Hepatocyte (in vitro differentiated cells): ENCODE measurements around the gene SSTR1. TPM values are rescaled to one million over a fixed set of nuclear protein-coding genes. Genes with fewer than 3 reads are reported as not detected.

ENCODE experiments used
- DNase-seq: peaks from one replicate; pipeline ENCODE4 v3.0.0-alpha.2; 2016; ENCODE audit warnings: low spot score
- H2AFZ ChIP-seq: fragments of 200-600 bp; sonication (generic); 2 replicates; pipeline ENCODE4 v1.6.0; 2016; ENCODE audit warnings: antibody characterized with exemption, mild to moderate bottlenecking
- H3K27ac ChIP-seq: fragments of 200-600 bp; sonication (generic); 2 replicates; pipeline ENCODE4 v1.5.1; 2016; ENCODE audit warnings: mild to moderate bottlenecking
- H3K27me3 ChIP-seq: fragments of 200-600 bp; sonication (generic); 2 replicates; pipeline ENCODE4 v1.6.1; 2016
- H3K36me3 ChIP-seq: fragments of 200-600 bp; sonication (generic); replicated peaks from 2 replicates; pipeline ENCODE4 v1.5.1; 2016; ENCODE audit warnings: low read depth; ENCODE audit not compliant: insufficient read depth
- H3K4me1 ChIP-seq: fragments of 200-600 bp; sonication (generic); 2 replicates; pipeline ENCODE4 v1.5.1; 2016; ENCODE audit warnings: mild to moderate bottlenecking, moderate library complexity; ENCODE audit not compliant: insufficient read depth
- H3K4me2 ChIP-seq: fragments of 200-600 bp; sonication (generic); 2 replicates; pipeline ENCODE4 v1.6.0; 2016
- H3K4me3 ChIP-seq: fragments of 200-600 bp; sonication (generic); 2 replicates; pipeline ENCODE4 v1.5.1; 2016; ENCODE audit warnings: mild to moderate bottlenecking
- H3K79me2 ChIP-seq: fragments of 200-600 bp; sonication (generic); 2 replicates; pipeline ENCODE4 v1.6.0; 2017; ENCODE audit warnings: mild to moderate bottlenecking
- H3K9me2 ChIP-seq: fragments of 200-600 bp; sonication (generic); replicated peaks from 2 replicates; pipeline ENCODE4 v1.6.0; 2017; ENCODE audit warnings: mild to moderate bottlenecking; ENCODE audit not compliant: insufficient read depth
- H3K9me3 ChIP-seq: fragments of 200-600 bp; sonication (generic); 2 replicates; pipeline ENCODE4 v1.5.1; 2016; ENCODE audit warnings: low read depth, mild to moderate bottlenecking
- H4K20me1 ChIP-seq: fragments of 200-600 bp; sonication (generic); 2 replicates; pipeline ENCODE4 v1.6.0; 2016; ENCODE audit warnings: mild to moderate bottlenecking; ENCODE audit not compliant: insufficient read depth, poor library complexity, severe bottlenecking
- CTCF ChIP-seq: fragments of 200-600 bp; sonication (generic); IDR thresholded peaks from 2 replicates; pipeline ENCODE4 v1.5.1; 2016; ENCODE audit warnings: antibody characterized with exemption, mild to moderate bottlenecking; ENCODE audit not compliant: poor library complexity
- EZH2 ChIP-seq: fragments of 200-600 bp; sonication (generic); IDR thresholded peaks from 2 replicates; pipeline ENCODE4 v1.6.1; 2016; ENCODE audit warnings: antibody characterized with exemption, mild to moderate bottlenecking, borderline replicate concordance
- EZH2phosphoT487 ChIP-seq: fragments of 200-600 bp; sonication (generic); IDR thresholded peaks from one replicate; pipeline ENCODE4 v1.6.1; 2018; ENCODE audit warnings: antibody characterized with exemption, mild to moderate bottlenecking, low read depth, moderate library complexity; ENCODE audit not compliant: unreplicated experiment, severe bottlenecking
- WGBS: methylation state at CpG from one replicate; pipeline ENCODE4 v1.1.6; 2016; ENCODE audit warnings: low lambda C conversion rate; ENCODE audit errors: missing lambda C conversion rate; 5-methylcytosine and 5-hydroxymethylcytosine counted together
- polyA plus RNA-seq: library from polyadenylated mRNA; unstranded; fragments of >200 nt; fragmentation: Nextera tagmentation; extraction: Ambion mirVana; gene quantifications from 2 replicates; pipeline ENCODE4 v1.2.1, GENCODE V29; 2016
- total RNA-seq: library from RNA; depleted of rRNA; stranded (reverse); fragments of >200 nt; gene quantifications from 2 replicates; pipeline ENCODE4 v1.2.3, GENCODE V29; 2014

The SSTR1 gene, protein sequence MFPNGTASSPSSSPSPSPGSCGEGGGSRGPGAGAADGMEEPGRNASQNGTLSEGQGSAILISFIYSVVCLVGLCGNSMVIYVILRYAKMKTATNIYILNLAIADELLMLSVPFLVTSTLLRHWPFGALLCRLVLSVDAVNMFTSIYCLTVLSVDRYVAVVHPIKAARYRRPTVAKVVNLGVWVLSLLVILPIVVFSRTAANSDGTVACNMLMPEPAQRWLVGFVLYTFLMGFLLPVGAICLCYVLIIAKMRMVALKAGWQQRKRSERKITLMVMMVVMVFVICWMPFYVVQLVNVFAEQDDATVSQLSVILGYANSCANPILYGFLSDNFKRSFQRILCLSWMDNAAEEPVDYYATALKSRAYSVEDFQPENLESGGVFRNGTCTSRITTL
- total RNA-seq (6.0 and 7.3 TPM in 2 replicates), polyA plus RNA-seq (2.8 and 7.1 TPM in 2 replicates)

DNA sequence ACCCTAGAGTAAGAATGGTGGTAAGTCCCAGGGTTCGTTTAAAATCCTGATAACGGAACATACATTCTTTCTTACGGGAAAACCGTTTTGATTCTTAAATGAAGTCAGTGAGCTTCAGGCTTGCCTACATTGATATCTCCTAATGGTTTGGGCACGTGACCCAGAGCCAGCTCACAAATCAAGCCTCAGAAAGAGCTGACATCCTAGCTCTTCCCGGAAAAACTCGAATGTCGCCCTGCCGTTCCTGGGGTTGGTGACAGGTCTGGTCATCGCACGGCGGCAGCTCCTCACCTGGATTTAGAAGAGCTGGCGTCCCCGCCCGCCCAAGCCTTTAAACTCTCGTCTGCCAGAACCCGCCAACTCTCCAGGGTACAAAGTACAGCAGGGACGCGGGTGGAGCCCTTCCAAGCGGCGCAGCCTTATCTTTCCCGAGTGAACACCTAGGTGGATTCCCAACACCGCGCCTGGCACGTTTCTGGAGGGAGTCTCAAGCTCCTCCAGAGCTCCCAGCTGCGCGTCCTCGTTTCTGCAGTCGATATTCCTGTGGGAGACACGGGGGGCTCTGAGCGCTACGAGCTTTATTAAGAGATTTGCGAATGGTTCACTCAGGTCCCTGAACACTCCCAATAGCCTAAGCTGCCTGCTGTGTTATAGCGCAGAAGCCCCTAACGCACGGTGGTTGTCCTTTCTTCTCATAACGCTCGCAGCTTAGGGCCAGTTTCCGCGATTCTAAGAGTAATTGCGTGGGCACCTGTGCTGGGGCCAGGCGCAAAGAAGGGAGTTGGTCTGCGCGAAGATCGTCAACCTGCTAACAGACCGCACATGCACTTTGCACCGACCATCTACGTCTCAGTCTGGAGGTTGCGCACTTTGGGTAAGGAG lies at the start of gene SSTR1:
Gene SSTR1 (plus strand): TSS at position 169 of the 882 bp plus-strand sequence. CDS start 1,486 bp downstream, outside the sequence.
- TF ChIP-seq EZH2phosphoT487 (no peak), EZH2 (peak; percentile 31)
- Histone ChIP-seq H3K27me3 (peaks cover 49% of the 10 kb centered on the region), H3K4me3 (peak within 1 kb of the TSS; percentile 41), H3K27ac (peak within 1 kb of the TSS; percentile 98), H3K4me2 (peak within 1 kb of the TSS; percentile 89), H2AFZ (peak within 1 kb of the TSS; percentile 14), H4K20me1 (no peaks in the 10 kb centered on the region), H3K9me3 (no peaks in the 10 kb centered on the region), H3K79me2 (no peaks in the 10 kb centered on the region), H3K36me3 (no peaks in the 10 kb centered on the region), H3K9me2 (no peaks in the 10 kb centered on the region), H3K4me1 (peaks cover 21% of the 10 kb centered on the region)
- WGBS = 2% methylated on average over 49 of the region's 49 CpGs
- DNase-seq = peak; percentile 84

GRCh38 chr14:38158468-38158867 lies 49.2 kb upstream of the SSTR1 start:
- Histone ChIP-seq H3K9me2 (no peaks in the 10 kb centered on the region), H3K4me2 (no peak overlapping the region), H3K27me3 (no peaks in the 10 kb centered on the region), H3K79me2 (no peaks in the 10 kb centered on the region), H3K4me1 (no peaks in the 10 kb centered on the region), H3K9me3 (no peaks in the 10 kb centered on the region), H3K4me3 (no peak overlapping the region), H3K36me3 (no peaks in the 10 kb centered on the region), H3K27ac (no peak overlapping the region), H4K20me1 (no peaks in the 10 kb centered on the region), H2AFZ (no peak overlapping the region)
- no peak for TF ChIP-seq EZH2phosphoT487
- TF ChIP-seq CTCF = no peak
- TF ChIP-seq EZH2 = no peak
- DNase-seq = no peak

GRCh38 chr14:38168416-38168815 lies 39.3 kb upstream of the SSTR1 start:
- TF ChIP-seq EZH2 = no peak
- TF ChIP-seq EZH2phosphoT487 = no peak
- no peak for TF ChIP-seq CTCF
- H2AFZ ChIP-seq = no peak overlapping the region
- no peaks in the 10 kb centered on the region for H3K9me2 ChIP-seq
- H3K4me2 ChIP-seq = no peak overlapping the region
- H3K79me2 ChIP-seq = no peaks in the 10 kb centered on the region
- H3K4me1 ChIP-seq = no peaks in the 10 kb centered on the region
- no peaks in the 10 kb centered on the region for H3K36me3 ChIP-seq
- H3K27ac ChIP-seq = no peak overlapping the region
- no peaks in the 10 kb centered on the region for H4K20me1 ChIP-seq
- no peaks in the 10 kb centered on the region for H3K27me3 ChIP-seq
- H3K4me3 ChIP-seq = no peak overlapping the region
- DNase-seq = no peak
- WGBS = 39% methylated on average over 2 of the region's 2 CpGs
- H3K9me3 ChIP-seq = no peaks in the 10 kb centered on the region

DNA sequence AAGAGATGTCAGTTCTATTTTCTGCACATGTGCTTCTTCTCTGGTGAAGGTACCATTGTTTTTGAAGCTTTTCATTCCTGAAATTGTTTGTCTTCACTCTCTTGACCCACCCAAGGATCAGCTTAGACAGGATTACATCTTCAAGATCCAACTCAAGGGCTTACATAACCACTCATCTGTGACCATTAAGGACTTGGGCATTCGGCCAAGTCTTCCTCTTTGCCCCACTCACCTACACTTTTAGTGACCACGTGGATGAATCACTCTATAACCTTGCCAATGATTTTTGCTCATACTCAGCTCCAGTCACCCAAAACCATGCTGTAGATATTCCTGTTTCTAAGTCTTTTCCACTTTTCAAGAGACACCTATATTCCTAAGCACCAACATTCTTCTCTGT lies 36.5 kb upstream of the SSTR1 start:
- H3K9me3 ChIP-seq = no peaks in the 10 kb centered on the region
- no peak overlapping the region for H3K4me3 ChIP-seq
- no peaks in the 10 kb centered on the region for H4K20me1 ChIP-seq
- no peak overlapping the region for H3K4me2 ChIP-seq
- H3K9me2 ChIP-seq = no peaks in the 10 kb centered on the region
- 69% methylated on average over 2 of the region's 2 CpGs for WGBS
- no peaks in the 10 kb centered on the region for H3K79me2 ChIP-seq
- TF ChIP-seq EZH2phosphoT487 (no peak), CTCF (no peak), EZH2 (no peak)
- H3K27me3 ChIP-seq = no peaks in the 10 kb centered on the region
- H3K36me3 ChIP-seq = no peaks in the 10 kb centered on the region
- H3K4me1 ChIP-seq = no peaks in the 10 kb centered on the region
- no peak for DNase-seq
- H3K27ac ChIP-seq = no peak overlapping the region
- no peak overlapping the region for H2AFZ ChIP-seq
